GM12878 (cell line): ENCODE measurements around the gene AKAP12. TPM values are rescaled to one million over a fixed set of nuclear protein-coding genes. Genes with fewer than 3 reads are reported as not detected.

ENCODE experiments used
- ATAC-seq: fragments of 200-7000 bp; cut with Tn5 transposase; 3 replicates; pipeline ENCODE4 v1.9.1; 2020; ENCODE audit warnings: mild to moderate bottlenecking, moderate library complexity
- BruUV-seq: library from RNA; stranded (reverse); fragments of 400-500 nt; replicated peaks from 2 replicates; lab custom pipeline; 2021; lab: Mats Ljungman, UMichigan
- CTCF ChIA-PET: fragments of 300-600 bp; sonication (Branson Sonifier 250); formaldehyde crosslinking; extraction: SDS; loops from one replicate; lab custom pipeline; 2021; ENCODE audit warnings: inconsistent platforms; lab: Yijun Ruan, JAX
- POLR2A ChIA-PET: fragments of 350-600 bp; formaldehyde crosslinking; extraction: SDS; loops from one replicate; lab custom pipeline; 2021; ENCODE audit warnings: inconsistent platforms; lab: Charles Lee
- RAD21 ChIA-PET: fragments of 300-600 bp; sonication (Branson Sonifier 250); formaldehyde crosslinking; loops from one replicate; lab custom pipeline; 2023; ENCODE audit warnings: antibody characterized with exemption; ENCODE audit not compliant: unreplicated experiment; lab: Charles Lee
- SMC1A ChIA-PET: fragments of 300-600 bp; sonication (Branson Sonifier 250); formaldehyde crosslinking; loops from one replicate; lab custom pipeline; 2023; ENCODE audit not compliant: unreplicated experiment, uncharacterized antibody; lab: Charles Lee
- DNase-seq: peaks from one replicate; pipeline ENCODE4 v3.0.0-alpha.2; 2011; ENCODE audit warnings: low read depth, low spot score
- FAIRE-seq: peaks from 3 replicates; lab custom pipeline; 2011; peaks lifted over from hg19 to GRCh38; lab: Jason Lieb, UNC
- H2AFZ ChIP-seq: 2 replicates; pipeline ENCODE4 v1.6.0; 2011; ENCODE audit warnings: low read depth, low read length, control low read depth; ENCODE audit not compliant: control insufficient read depth
- H3K27ac ChIP-seq: 2 replicates; pipeline ENCODE4 v1.5.1; 2011; ENCODE audit warnings: control low read depth; ENCODE audit not compliant: control insufficient read depth, insufficient read depth
- H3K27me3 ChIP-seq, 2 experiments: replicated peaks in 1 of 2; 2 replicates each; pipeline versions ENCODE4 v1.6.0 to v1.6.1; 2011; ENCODE audit warnings: low read length in 1 of 2; ENCODE audit not compliant: control insufficient read depth in 2 of 2, insufficient read depth in 2 of 2
- H3K36me3 ChIP-seq, 2 experiments: 2 replicates each; pipeline ENCODE4 v1.5.1; 2011; ENCODE audit warnings: low read length in 1 of 2; ENCODE audit not compliant: control insufficient read depth in 2 of 2, insufficient read depth in 2 of 2
- H3K4me1 ChIP-seq: 2 replicates; pipeline ENCODE4 v1.6.1; 2011; ENCODE audit warnings: mild to moderate bottlenecking, low read length, moderate library complexity, mixed read lengths; ENCODE audit not compliant: control insufficient read depth, insufficient read depth
- H3K4me2 ChIP-seq: 2 replicates; pipeline ENCODE4 v1.6.0; 2011; ENCODE audit warnings: control low read depth; ENCODE audit not compliant: control insufficient read depth, insufficient read depth
- H3K4me3 ChIP-seq: fragments of 200-600 bp; sonication (generic); 2 replicates; pipeline ENCODE4 v1.5.1; 2016
- H3K79me2 ChIP-seq: 2 replicates; pipeline ENCODE4 v1.6.0; 2011; ENCODE audit warnings: low read length; ENCODE audit not compliant: control insufficient read depth, insufficient read depth
- H3K9ac ChIP-seq: 2 replicates; pipeline ENCODE4 v1.8.0; 2011; ENCODE audit warnings: low read length, control low read depth, mixed read lengths; ENCODE audit not compliant: control insufficient read depth, insufficient read depth
- H3K9me3 ChIP-seq: replicated peaks from 3 replicates; pipeline ENCODE4 v1.5.1; 2011; ENCODE audit warnings: mild to moderate bottlenecking, low read length; ENCODE audit not compliant: control insufficient read depth, insufficient read depth
- H4K20me1 ChIP-seq: 2 replicates; pipeline ENCODE4 v1.6.0; 2011; ENCODE audit not compliant: control insufficient read depth, insufficient read depth
- CBFB ChIP-seq: IDR thresholded peaks from 2 replicates; pipeline ENCODE4 v1.6.1; 2016; ENCODE audit warnings: antibody characterized with exemption, low read depth
- CBX5 ChIP-seq: sonication (generic); IDR thresholded peaks from 2 replicates; pipeline ENCODE4 v1.6.1; 2016; ENCODE audit warnings: low read depth, moderate library complexity, mild to moderate bottlenecking, inconsistent platforms
- ETV6 ChIP-seq, 2 experiments: fragments of 450-650 bp in 1 of 2; IDR thresholded peaks in 1 of 2; conservative IDR thresholded peaks in 1 of 2; 2 replicates each; pipeline ENCODE4 v1.6.1; 2014; ENCODE audit warnings: antibody characterized with exemption in 1 of 2, borderline replicate concordance in 1 of 2, low read depth in 1 of 2, mild to moderate bottlenecking in 1 of 2, moderate library complexity in 1 of 2
- HDAC6 ChIP-seq: fragments of 200-600 bp; sonication (generic); IDR thresholded peaks from one replicate; pipeline ENCODE4 v1.8.0; 2017; ENCODE audit warnings: antibody characterized with exemption; ENCODE audit not compliant: unreplicated experiment
- IKZF1 ChIP-seq: fragments of 450-650 bp; conservative IDR thresholded peaks from 2 replicates; pipeline ENCODE4 v1.6.1; 2017; ENCODE audit warnings: antibody characterized with exemption, mild to moderate bottlenecking
- MEF2B ChIP-seq: fragments of 450-650 bp; IDR thresholded peaks from 2 replicates; pipeline ENCODE4 v1.6.1; 2018; ENCODE audit warnings: mild to moderate bottlenecking, moderate library complexity; ENCODE audit not compliant: partially characterized antibody, poor library complexity, severe bottlenecking
- MYB ChIP-seq: fragments of 150-350 bp; IDR thresholded peaks from 2 replicates; pipeline ENCODE4 v1.6.1; 2014; ENCODE audit warnings: mild to moderate bottlenecking, low read depth, low read length, borderline replicate concordance
- NBN ChIP-seq: fragments of 450-650 bp; IDR thresholded peaks from 2 replicates; pipeline ENCODE4 v1.6.1; 2016
- NR2C2 ChIP-seq: IDR thresholded peaks from 2 replicates; pipeline ENCODE4 v1.6.1; 2011; ENCODE audit warnings: borderline replicate concordance, low read depth; ENCODE audit not compliant: control insufficient read depth, insufficient read length
- RBBP5 ChIP-seq: fragments of 200-600 bp; sonication (generic); conservative IDR thresholded peaks from 2 replicates; pipeline ENCODE4 v1.6.1; 2016
- SMAD1 ChIP-seq: fragments of 450-650 bp; IDR thresholded peaks from 2 replicates; pipeline ENCODE4 v1.6.1; 2018; ENCODE audit warnings: mild to moderate bottlenecking, low read depth; ENCODE audit not compliant: partially characterized antibody
- ZNF384 ChIP-seq: IDR thresholded peaks from 2 replicates; pipeline ENCODE4 v1.6.1; 2012; ENCODE audit warnings: low read depth, mild to moderate bottlenecking, low read length, improper control_type of control experiment, borderline replicate concordance
- WGBS: methylation state at CpG from one replicate; pipeline ENCODE4 v1.1.6; 2016; ENCODE audit warnings: low lambda C conversion rate; ENCODE audit not compliant: insufficient replicate concordance, insufficient coverage; ENCODE audit errors: missing lambda C conversion rate; 5-methylcytosine and 5-hydroxymethylcytosine counted together
- in situ Hi-C: fragments of 300-500 bp; cut with MboI; formaldehyde crosslinking; loops from 9 replicates; pipeline ENCODE4 v1.14.3; 2018; ENCODE audit warnings: mixed read lengths
- intact Hi-C: fragments of 100-400 bp; cut with micrococcal nuclease; formaldehyde crosslinking; loops from one replicate; pipeline ENCODE4 v1.14.2; 2022; ENCODE audit not compliant: unreplicated experiment
- polyA plus RNA-seq, 11 experiments: library from polyadenylated mRNA; depleted of rRNA in 4 of 11; unstranded in 6 of 11; stranded (reverse) in 5 of 11; fragments of >200 nt; fragmentation: Nextera tagmentation in 4 of 11; fragmentation: Illumina TruSeq in 1 of 11; extraction: Ambion mirVana in 4 of 11; extraction: Trizol in 1 of 11; gene quantifications; 1 replicate in 1 of 11; 2 replicates in 10 of 11; pipeline versions ENCODE4 v1.2.1 to v1.2.3, GENCODE V29; 2011 to 2016; ENCODE audit warnings: inconsistent platforms in 2 of 11, missing spikeins in 2 of 11, low read depth in 1 of 11
- total RNA-seq, 4 experiments: library from RNA; depleted of rRNA in 3 of 4; stranded (reverse); fragments of >200 nt in 3 of 4; fragmentation: Illumina TruSeq in 1 of 4; extraction: Trizol in 1 of 4; gene quantifications; 2 replicates each; pipeline versions ENCODE4 v1.2.1 to v1.2.3, GENCODE V29; 2013 to 2021

AKAP12 gene
- total and polyA plus RNA-seq, 10 of the 15 experiments (the other 5 are each of a cell fraction or from before 2014, with no cell fraction given): under 0.01 to 0.72 (median 0.06) TPM; not detected in 4

GRCh38 chr6:151207674-151208073 is 32.1 kb upstream of the AKAP12 start (continued):
- no peak for TF ChIP-seq CBX5
- no peak for TF ChIP-seq HDAC6
- TF ChIP-seq ZNF384: no peak

DNA sequence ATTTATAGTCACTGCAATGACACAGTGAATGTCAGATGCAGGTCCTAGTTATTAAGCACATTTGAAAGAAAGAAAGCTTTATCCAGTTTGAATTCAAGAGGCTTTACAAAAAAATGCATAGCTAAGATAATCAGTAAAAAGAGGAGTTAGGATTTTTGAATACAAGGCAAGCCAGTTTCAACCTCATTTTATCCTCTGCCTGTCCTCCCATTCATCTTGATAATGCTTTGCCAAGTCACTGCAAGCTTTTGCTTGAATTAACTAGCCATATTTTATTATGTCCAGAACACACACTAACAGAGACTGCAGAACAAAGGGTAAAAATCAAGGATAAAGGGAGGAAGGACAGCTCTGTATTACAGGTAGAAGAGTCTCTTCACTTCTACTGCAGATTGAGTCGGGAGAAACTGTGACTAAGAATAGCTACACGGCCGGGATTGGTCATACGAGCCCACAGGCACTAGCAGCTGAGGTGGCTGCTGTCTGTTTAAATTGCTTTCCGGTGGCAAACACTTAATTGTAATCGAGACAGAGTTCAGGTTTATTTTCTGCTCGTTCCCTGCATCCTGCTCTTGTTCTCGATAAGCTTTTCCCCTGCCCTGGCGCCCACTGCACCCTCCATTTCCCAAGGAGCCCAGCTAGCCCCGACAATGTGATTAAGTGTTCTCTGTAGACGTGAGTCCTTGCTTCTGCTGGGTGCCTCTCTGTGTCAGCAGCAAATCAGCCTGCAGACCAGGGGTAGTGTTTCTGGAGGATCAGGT is 30.5 kb upstream of the AKAP12 start:
- no peaks in the 10 kb centered on the region; the same call in 2 of the 3 replicates for H3K9me3 ChIP-seq
- no peak overlapping the region for H3K27ac ChIP-seq
- no peak overlapping the region for H3K4me3 ChIP-seq
- no TSS peak for BruUV-seq
- intact Hi-C loops: no loop called here
- ATAC-seq (no peak), DNase-seq (no peak), FAIRE-seq (no peak)
- H4K20me1 ChIP-seq: no peaks in the 10 kb centered on the region
- H2AFZ ChIP-seq: no peak overlapping the region
- ChIA-PET RAD21 (no interaction called here), SMC1A (no interaction called here), POLR2A (interaction anchor here (0.6 kb wide), 1 partner anchor 485 kb away, joined by 4 read pairs; no protein-coding TSS in a partner anchor), CTCF (interaction anchor here (1.0 kb wide), 1 partner anchor 317 kb away, joined by 3 read pairs; no protein-coding TSS in a partner anchor)
- H3K36me3 ChIP-seq: no peaks in the 10 kb centered on the region
- no peaks in the 10 kb centered on the region for H3K79me2 ChIP-seq
- whole genome bisulfite sequencing: 27% methylated on average over 11 of the region's 11 CpGs
- H3K9ac ChIP-seq: no peak overlapping the region
- no peaks in the 10 kb centered on the region for H3K27me3 ChIP-seq
- H3K4me1 ChIP-seq: no peaks in the 10 kb centered on the region
- in situ Hi-C loops: no loop called here
- no peak overlapping the region for H3K4me2 ChIP-seq
- TF ChIP-seq NR2C2: no peak
- no peak for TF ChIP-seq IKZF1
- no peak for TF ChIP-seq ETV6 (conservative IDR thresholded peaks at IDR 0.05 in 1 of 2, IDR thresholded peaks at IDR 0.05 in 1 of 2; ENCODE audit: borderline replicate concordance in 1 of 2, low read depth in 1 of 2)
- no peak for TF ChIP-seq RBBP5
- TF ChIP-seq SMAD1: no peak
- TF ChIP-seq HDAC6: no peak
- TF ChIP-seq CBFB: no peak
- TF ChIP-seq NBN: no peak
- TF ChIP-seq MYB: no peak
- TF ChIP-seq MEF2B: no peak
